AG04450 (cell line): Measurements from ENCODE around the gene FOXR1. TPM values are rescaled to one million over a fixed set of nuclear protein-coding genes. Genes with fewer than 3 reads are reported as not detected.
"Not testable (repeated sequence)": the region's sequence is repeated elsewhere in the genome, so short reads cannot be mapped to it uniquely, and the experiment has no call there.

Experiments used
- CTCF ChIA-PET: fragments of 300-600, 350-600 bp; formaldehyde crosslinking; extraction: SDS; loops from one replicate; lab custom pipeline; 2022; ENCODE audit warnings: antibody characterized with exemption, inconsistent platforms; lab: Charles Lee
- POLR2A ChIA-PET: fragments of 350-600 bp; formaldehyde crosslinking; extraction: SDS; loops from one replicate; lab custom pipeline; 2021; ENCODE audit warnings: antibody characterized with exemption, inconsistent platforms; lab: Yijun Ruan, JAX
- DNase-seq: peaks from one replicate; pipeline ENCODE4 v3.0.0-alpha.2; 2011; ENCODE audit warnings: low read depth, low spot score
- H3K27ac ChIP-seq: one replicate; pipeline ENCODE4 v1.5.1; 2012; ENCODE audit warnings: low read depth, low read length, control low read depth
- H3K27me3 ChIP-seq: one replicate; pipeline ENCODE4 v1.6.0; 2012; ENCODE audit warnings: low read length; ENCODE audit not compliant: control insufficient read depth, insufficient read depth
- H3K4me3 ChIP-seq: 2 replicates; pipeline ENCODE4 v1.5.1; 2011; ENCODE audit warnings: mild to moderate bottlenecking, low read depth, low read length, control low read depth
- H3K9me3 ChIP-seq: 2 replicates; pipeline ENCODE4 v1.5.1; 2012; ENCODE audit warnings: low read length; ENCODE audit not compliant: control insufficient read depth, insufficient read depth
- polyA plus RNA-seq: library from polyadenylated mRNA; depleted of rRNA; stranded (reverse); fragments of >200 nt; gene quantifications from 2 replicates; pipeline ENCODE4 v1.2.3, GENCODE V29; 2011
- TF ChIP-seq, protein P1 (sequence below): IDR thresholded peaks from 2 replicates; pipeline ENCODE4 v1.5.1; 2011; ENCODE audit warnings: low read depth, low read length, control low read depth, inconsistent platforms

The FOXR1 gene
- polyA plus RNA-seq, 1 experiment = not detected

DNA sequence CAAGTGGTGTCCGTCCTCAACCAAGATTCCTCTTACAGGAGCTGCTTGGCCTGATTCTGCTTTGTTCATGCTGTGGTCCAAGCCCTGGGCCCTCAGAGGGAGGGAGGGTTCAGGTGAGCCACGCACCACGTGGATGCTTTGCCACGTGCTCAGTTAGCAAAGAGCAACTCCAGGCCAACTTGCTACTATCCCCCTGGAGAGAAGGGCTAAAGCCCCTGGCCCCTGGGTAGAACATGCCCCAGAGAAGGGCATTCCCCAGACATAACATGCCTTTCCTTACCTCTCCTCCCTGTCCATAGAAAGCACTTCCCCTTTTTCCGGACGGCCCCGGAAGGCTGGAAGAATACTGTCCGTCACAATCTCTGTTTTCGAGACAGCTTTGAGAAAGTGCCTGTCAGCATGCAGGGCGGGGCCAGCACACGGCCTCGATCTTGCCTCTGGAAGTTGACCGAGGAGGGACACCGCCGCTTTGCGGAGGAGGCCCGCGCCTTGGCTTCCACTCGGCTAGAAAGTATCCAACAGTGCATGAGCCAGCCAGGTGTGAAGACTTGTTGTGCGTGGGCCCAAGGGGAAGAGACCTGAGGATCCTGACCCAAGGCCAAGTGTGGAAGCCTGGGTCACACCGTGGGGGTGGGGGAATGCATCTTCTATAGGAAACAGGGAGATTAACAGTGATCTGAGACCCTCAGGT is 8.8 kb downstream of the FOXR1 start:
- Histone ChIP-seq H3K4me3 (no peak overlapping the region), H3K27ac (no peak overlapping the region), H3K9me3 (no peaks in the 10 kb centered on the region), H3K27me3 (peaks cover 14% of the 10 kb centered on the region)
- CTCF ChIA-PET = no interaction called here
- TF ChIP-seq, protein P1, sequence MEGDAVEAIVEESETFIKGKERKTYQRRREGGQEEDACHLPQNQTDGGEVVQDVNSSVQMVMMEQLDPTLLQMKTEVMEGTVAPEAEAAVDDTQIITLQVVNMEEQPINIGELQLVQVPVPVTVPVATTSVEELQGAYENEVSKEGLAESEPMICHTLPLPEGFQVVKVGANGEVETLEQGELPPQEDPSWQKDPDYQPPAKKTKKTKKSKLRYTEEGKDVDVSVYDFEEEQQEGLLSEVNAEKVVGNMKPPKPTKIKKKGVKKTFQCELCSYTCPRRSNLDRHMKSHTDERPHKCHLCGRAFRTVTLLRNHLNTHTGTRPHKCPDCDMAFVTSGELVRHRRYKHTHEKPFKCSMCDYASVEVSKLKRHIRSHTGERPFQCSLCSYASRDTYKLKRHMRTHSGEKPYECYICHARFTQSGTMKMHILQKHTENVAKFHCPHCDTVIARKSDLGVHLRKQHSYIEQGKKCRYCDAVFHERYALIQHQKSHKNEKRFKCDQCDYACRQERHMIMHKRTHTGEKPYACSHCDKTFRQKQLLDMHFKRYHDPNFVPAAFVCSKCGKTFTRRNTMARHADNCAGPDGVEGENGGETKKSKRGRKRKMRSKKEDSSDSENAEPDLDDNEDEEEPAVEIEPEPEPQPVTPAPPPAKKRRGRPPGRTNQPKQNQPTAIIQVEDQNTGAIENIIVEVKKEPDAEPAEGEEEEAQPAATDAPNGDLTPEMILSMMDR = no peak
- DNase-seq = no peak
- POLR2A ChIA-PET = no interaction called here

GRCh38 chr11:118984337-118984736 is 12.8 kb downstream of the FOXR1 start:
- not testable (repeated sequence) for DNase-seq, H3K27me3 ChIP-seq, H3K27ac ChIP-seq, H3K9me3 ChIP-seq, H3K4me3 ChIP-seq
- ChIA-PET POLR2A (interaction anchor here (0.6 kb wide), 2 partner anchors 36 to 56 kb away, joined by 4 to 5 read pairs; no protein-coding TSS in a partner anchor), CTCF (interaction anchor here (1.1 kb wide), 1 partner anchor 27 kb away, joined by 4 read pairs; no protein-coding TSS in a partner anchor)

DNA sequence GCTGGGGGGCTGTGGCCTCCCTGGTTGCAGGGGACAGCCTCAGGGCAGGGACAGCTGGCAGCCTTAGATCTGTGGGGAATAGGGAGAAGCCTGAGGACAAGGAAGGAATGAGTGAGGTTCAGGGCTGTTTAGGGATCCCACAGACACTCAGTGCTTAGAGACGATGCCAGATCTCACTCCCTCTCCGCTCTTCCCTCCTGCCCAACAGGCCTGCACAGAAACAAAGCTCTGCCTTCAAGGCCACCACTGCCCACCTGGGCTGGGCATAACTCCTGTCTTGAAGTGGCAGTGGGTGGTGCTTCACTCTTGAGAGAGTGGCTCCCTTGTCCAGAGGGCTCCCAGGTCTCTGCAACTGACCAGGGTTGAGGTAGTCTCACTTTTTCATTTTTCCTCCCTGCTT is 13.3 kb downstream of the FOXR1 start:
- H3K4me3 ChIP-seq = no peak overlapping the region
- no peak for DNase-seq
- TF ChIP-seq, protein P1 = no peak
- CTCF ChIA-PET = interaction anchor here (1.1 kb wide), 1 partner anchor 28 kb away, joined by 4 read pairs; no protein-coding TSS in a partner anchor
- H3K27me3 ChIP-seq = peaks cover 6% of the 10 kb centered on the region
- POLR2A ChIA-PET = interaction anchor here (0.6 kb wide), 2 partner anchors 36 to 56 kb away, joined by 4 to 5 read pairs; no protein-coding TSS in a partner anchor
- no peak overlapping the region for H3K27ac ChIP-seq
- H3K9me3 ChIP-seq = no peaks in the 10 kb centered on the region

- no peak for DNase-seq
- no peak overlapping the region for H3K27ac ChIP-seq
- H3K27me3 ChIP-seq = no peaks in the 10 kb centered on the region
- ChIA-PET CTCF (no interaction called here), POLR2A (interaction anchor here (1.6 kb wide), 1 partner anchor 9 kb away, joined by 10 read pairs; the partner anchor contains the start of gene CENATAC)
- peaks cover 5% of the 10 kb centered on the region; the same call in 1 of the 2 replicates for H3K9me3 ChIP-seq
- no peak overlapping the region for H3K4me3 ChIP-seq
- TF ChIP-seq, protein P1 = no peak
Observed at GRCh38 chr11:118988280-118988679, 16.7 kb downstream of the FOXR1 start.

DNA sequence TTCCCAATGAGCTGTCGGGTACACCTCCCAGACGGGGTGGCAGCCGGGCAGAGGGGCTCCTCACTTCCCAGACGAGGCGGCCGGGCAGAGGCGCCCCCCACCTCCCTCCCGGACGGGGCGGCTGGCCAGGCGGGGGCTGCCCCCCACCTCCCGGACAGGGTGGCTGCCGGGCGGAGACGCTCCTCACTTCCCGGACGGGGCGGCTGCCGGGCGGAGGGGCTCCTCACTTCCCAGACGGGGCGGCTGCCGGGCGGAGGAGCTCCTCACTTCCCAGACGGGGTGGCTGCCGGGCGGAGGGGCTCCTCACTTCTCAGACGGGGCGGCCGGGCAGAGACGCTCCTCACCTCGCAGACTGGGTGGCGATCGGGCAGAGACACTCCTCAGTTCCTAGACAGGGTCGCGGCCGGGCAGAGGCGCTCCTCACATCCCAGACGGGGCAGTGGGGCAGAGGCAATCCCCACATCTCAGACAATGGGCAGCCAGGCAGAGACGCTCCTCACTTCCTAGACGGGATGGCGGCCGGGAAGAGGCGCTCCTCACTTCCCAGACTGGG is 20.0 kb downstream of the FOXR1 start:
- POLR2A ChIA-PET, CTCF ChIA-PET, H3K4me3 ChIP-seq, DNase-seq, H3K9me3 ChIP-seq, H3K27me3 ChIP-seq, H3K27ac ChIP-seq: not testable (repeated sequence)
